CD4-positive, alpha-beta T cell treated with Interleukin-12 subunit alpha and Interleukin-12 subunit beta, for 1 hour (primary cell): ENCODE measurements around the gene DUSP10.

Source experiments
- DNase-seq: peaks from one replicate; pipeline ENCODE4 v3.0.0-alpha.2; 2020

The DUSP10 gene

GRCh38 chr1:221762121-221762520 is 20.2 kb upstream of the DUSP10 start:
- DNase-seq: no peak

GRCh38 chr1:221761354-221762002 is 19.6 kb upstream of the DUSP10 start:
- no peak for DNase-seq

GRCh38 chr1:221760911-221761310 is 19.0 kb upstream of the DUSP10 start:
- no peak for DNase-seq

GRCh38 chr1:221759436-221759835 is 17.5 kb upstream of the DUSP10 start:
- no peak for DNase-seq

GRCh38 chr1:221758455-221758854 is 16.6 kb upstream of the DUSP10 start:
- DNase-seq: no peak

GRCh38 chr1:221756830-221757551 is 15.1 kb upstream of the DUSP10 start:
- no peak for DNase-seq

GRCh38 chr1:221753828-221754188 is 11.9 kb upstream of the DUSP10 start:
- no peak for DNase-seq

GRCh38 chr1:221751226-221751887 is 9.5 kb upstream of the DUSP10 start:
- DNase-seq: no peak

- no peak for DNase-seq
These were observed 7.1 kb upstream of the DUSP10 start for GRCh38 chr1:221748981-221749380.

- no peak for DNase-seq
These were observed 6.0 kb upstream of the DUSP10 start for GRCh38 chr1:221747839-221748238.

GRCh38 chr1:221743416-221744208 is 1.7 kb upstream of the DUSP10 start:
- DNase-seq: peak; percentile 30

GRCh38 chr1:221742555-221743415 is 896 bp upstream of the DUSP10 start:
- peak; percentile 88 for DNase-seq

- DNase-seq: peak; percentile 40
These were observed 741 bp downstream of the DUSP10 start for GRCh38 chr1:221740993-221741702.

- no peak for DNase-seq
These were observed 1.4 kb downstream of the DUSP10 start for GRCh38 chr1:221740369-221740992.

- DNase-seq: no peak
These were observed 2.2 kb downstream of the DUSP10 start for GRCh38 chr1:221739677-221740025.

- no peak for DNase-seq
These were observed 2.7 kb downstream of the DUSP10 start for GRCh38 chr1:221739018-221739676.

- no peak for DNase-seq
These were observed 5.2 kb downstream of the DUSP10 start for GRCh38 chr1:221736714-221737113.

- DNase-seq: no peak
These were observed 5.9 kb downstream of the DUSP10 start for GRCh38 chr1:221735999-221736398.

- no peak for DNase-seq
These were observed 7.7 kb downstream of the DUSP10 start for GRCh38 chr1:221734187-221734586.

GRCh38 chr1:221732052-221732451 is 9.8 kb downstream of the DUSP10 start:
- DNase-seq: peak; percentile 43
